ENCODE results near the gene HNRNPLL. TPM values are rescaled to one million over a fixed set of nuclear protein-coding genes. Genes with fewer than 3 reads are reported as not detected.

HNRNPLL gene
- total and polyA plus RNA-seq, 2 experiments from 2014 or later, result 42.5 to 53.4 TPM

GRCh38 chr2:38540580-38541286, 62.0 kb downstream of the HNRNPLL start (continued):
- TF ChIP-seq, protein P1, sequence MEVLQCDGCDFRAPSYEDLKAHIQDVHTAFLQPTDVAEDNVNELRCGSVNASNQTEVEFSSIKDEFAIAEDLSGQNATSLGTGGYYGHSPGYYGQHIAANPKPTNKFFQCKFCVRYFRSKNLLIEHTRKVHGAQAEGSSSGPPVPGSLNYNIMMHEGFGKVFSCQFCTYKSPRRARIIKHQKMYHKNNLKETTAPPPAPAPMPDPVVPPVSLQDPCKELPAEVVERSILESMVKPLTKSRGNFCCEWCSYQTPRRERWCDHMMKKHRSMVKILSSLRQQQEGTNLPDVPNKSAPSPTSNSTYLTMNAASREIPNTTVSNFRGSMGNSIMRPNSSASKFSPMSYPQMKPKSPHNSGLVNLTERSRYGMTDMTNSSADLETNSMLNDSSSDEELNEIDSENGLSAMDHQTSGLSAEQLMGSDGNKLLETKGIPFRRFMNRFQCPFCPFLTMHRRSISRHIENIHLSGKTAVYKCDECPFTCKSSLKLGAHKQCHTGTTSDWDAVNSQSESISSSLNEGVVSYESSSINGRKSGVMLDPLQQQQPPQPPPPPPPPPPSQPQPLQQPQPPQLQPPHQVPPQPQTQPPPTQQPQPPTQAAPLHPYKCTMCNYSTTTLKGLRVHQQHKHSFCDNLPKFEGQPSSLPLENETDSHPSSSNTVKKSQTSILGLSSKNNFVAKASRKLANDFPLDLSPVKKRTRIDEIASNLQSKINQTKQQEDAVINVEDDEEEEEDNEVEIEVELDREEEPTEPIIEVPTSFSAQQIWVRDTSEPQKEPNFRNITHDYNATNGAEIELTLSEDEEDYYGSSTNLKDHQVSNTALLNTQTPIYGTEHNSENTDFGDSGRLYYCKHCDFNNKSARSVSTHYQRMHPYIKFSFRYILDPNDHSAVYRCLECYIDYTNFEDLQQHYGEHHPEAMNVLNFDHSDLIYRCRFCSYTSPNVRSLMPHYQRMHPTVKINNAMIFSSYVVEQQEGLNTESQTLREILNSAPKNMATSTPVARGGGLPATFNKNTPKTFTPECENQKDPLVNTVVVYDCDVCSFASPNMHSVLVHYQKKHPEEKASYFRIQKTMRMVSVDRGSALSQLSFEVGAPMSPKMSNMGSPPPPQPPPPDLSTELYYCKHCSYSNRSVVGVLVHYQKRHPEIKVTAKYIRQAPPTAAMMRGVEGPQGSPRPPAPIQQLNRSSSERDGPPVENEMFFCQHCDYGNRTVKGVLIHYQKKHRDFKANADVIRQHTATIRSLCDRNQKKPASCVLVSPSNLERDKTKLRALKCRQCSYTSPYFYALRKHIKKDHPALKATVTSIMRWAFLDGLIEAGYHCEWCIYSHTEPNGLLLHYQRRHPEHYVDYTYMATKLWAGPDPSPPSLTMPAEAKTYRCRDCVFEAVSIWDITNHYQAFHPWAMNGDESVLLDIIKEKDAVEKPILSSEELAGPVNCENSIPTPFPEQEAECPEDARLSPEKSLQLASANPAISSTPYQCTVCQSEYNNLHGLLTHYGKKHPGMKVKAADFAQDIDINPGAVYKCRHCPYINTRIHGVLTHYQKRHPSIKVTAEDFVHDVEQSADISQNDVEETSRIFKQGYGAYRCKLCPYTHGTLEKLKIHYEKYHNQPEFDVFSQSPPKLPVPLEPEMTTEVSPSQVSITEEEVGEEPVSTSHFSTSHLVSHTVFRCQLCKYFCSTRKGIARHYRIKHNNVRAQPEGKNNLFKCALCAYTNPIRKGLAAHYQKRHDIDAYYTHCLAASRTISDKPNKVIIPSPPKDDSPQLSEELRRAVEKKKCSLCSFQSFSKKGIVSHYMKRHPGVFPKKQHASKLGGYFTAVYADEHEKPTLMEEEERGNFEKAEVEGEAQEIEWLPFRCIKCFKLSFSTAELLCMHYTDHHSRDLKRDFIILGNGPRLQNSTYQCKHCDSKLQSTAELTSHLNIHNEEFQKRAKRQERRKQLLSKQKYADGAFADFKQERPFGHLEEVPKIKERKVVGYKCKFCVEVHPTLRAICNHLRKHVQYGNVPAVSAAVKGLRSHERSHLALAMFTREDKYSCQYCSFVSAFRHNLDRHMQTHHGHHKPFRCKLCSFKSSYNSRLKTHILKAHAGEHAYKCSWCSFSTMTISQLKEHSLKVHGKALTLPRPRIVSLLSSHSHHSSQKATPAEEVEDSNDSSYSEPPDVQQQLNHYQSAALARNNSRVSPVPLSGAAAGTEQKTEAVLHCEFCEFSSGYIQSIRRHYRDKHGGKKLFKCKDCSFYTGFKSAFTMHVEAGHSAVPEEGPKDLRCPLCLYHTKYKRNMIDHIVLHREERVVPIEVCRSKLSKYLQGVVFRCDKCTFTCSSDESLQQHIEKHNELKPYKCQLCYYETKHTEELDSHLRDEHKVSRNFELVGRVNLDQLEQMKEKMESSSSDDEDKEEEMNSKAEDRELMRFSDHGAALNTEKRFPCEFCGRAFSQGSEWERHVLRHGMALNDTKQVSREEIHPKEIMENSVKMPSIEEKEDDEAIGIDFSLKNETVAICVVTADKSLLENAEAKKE (CRISPR knock-in tag; IDR thresholded peaks at IDR 0.05), result no peak
- TF ChIP-seq POLR2AphosphoS5 (IDR thresholded peaks at IDR 0.05; ENCODE audit: low read depth) (no peak), EZH2phosphoT487 (IDR thresholded peaks at IDR 0.05; ENCODE audit: unreplicated experiment) (no peak)

GRCh38 chr2:38539086-38539485, 63.6 kb downstream of the HNRNPLL start:
- H3K27me3 Mint-ChIP-seq (ENCODE audit: insufficient read depth, low read depth, poor library complexity), result peaks cover 22% of the 10 kb centered on the region
- Histone ChIP-seq H3F3A (replicated peaks; ENCODE audit: low read depth) (no peaks in the 10 kb centered on the region), H3K27me3 (ENCODE audit: insufficient read depth) (peaks cover 14% of the 10 kb centered on the region), H3K4me2 (no peak overlapping the region), H3K4me1 (ENCODE audit: insufficient read depth) (peaks cover 24% of the 10 kb centered on the region), H2AFZ (no peak overlapping the region), H3K9me2 (ENCODE audit: insufficient read depth) (no peaks in the 10 kb centered on the region), H3K27ac (ENCODE audit: low read depth) (no peak overlapping the region), H3K4me3 (no peak overlapping the region), H4K20me1 (replicated peaks; ENCODE audit: insufficient read depth) (no peaks in the 10 kb centered on the region), H3K36me3 (ENCODE audit: insufficient read depth) (no peaks in the 10 kb centered on the region), H3K79me2 (replicated peaks; ENCODE audit: insufficient read depth) (no peaks in the 10 kb centered on the region)
- peak; percentile 52 for DNase-seq (ENCODE audit: low spot score)
- H3K36me3 Mint-ChIP-seq (ENCODE audit: low read depth), result no peaks in the 10 kb centered on the region
- H3K4me3 Mint-ChIP-seq, result no peak overlapping the region
- TF ChIP-seq, protein P2, sequence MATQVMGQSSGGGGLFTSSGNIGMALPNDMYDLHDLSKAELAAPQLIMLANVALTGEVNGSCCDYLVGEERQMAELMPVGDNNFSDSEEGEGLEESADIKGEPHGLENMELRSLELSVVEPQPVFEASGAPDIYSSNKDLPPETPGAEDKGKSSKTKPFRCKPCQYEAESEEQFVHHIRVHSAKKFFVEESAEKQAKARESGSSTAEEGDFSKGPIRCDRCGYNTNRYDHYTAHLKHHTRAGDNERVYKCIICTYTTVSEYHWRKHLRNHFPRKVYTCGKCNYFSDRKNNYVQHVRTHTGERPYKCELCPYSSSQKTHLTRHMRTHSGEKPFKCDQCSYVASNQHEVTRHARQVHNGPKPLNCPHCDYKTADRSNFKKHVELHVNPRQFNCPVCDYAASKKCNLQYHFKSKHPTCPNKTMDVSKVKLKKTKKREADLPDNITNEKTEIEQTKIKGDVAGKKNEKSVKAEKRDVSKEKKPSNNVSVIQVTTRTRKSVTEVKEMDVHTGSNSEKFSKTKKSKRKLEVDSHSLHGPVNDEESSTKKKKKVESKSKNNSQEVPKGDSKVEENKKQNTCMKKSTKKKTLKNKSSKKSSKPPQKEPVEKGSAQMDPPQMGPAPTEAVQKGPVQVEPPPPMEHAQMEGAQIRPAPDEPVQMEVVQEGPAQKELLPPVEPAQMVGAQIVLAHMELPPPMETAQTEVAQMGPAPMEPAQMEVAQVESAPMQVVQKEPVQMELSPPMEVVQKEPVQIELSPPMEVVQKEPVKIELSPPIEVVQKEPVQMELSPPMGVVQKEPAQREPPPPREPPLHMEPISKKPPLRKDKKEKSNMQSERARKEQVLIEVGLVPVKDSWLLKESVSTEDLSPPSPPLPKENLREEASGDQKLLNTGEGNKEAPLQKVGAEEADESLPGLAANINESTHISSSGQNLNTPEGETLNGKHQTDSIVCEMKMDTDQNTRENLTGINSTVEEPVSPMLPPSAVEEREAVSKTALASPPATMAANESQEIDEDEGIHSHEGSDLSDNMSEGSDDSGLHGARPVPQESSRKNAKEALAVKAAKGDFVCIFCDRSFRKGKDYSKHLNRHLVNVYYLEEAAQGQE (IDR thresholded peaks at IDR 0.05; ENCODE audit: unreplicated experiment), result no peak
- peak; percentile 40 to 46 for TF ChIP-seq CTCF (conservative IDR thresholded peaks at IDR 0.05; ENCODE audit: low read depth in 2 of 2)
- ATAC-seq, result peak; percentile 2; the same call in 1 of the 3 replicates
- H3K27ac Mint-ChIP-seq, result no peak overlapping the region
- no peaks in the 10 kb centered on the region for H3K9me3 Mint-ChIP-seq
- H3K4me1 Mint-ChIP-seq, result peaks cover 44% of the 10 kb centered on the region
